Measurements from ENCODE around the gene CDK17. TPM values are rescaled to one million over a fixed set of nuclear protein-coding genes. Genes with fewer than 3 reads are reported as not detected.
"Not testable (repeated sequence)": the region's sequence is repeated elsewhere in the genome, so short reads cannot be mapped to it uniquely, and the experiment has no call there.

The CDK17 gene
- total and polyA plus RNA-seq, 4 donors: 53.1 to 122 (median 60.4) TPM

DNA sequence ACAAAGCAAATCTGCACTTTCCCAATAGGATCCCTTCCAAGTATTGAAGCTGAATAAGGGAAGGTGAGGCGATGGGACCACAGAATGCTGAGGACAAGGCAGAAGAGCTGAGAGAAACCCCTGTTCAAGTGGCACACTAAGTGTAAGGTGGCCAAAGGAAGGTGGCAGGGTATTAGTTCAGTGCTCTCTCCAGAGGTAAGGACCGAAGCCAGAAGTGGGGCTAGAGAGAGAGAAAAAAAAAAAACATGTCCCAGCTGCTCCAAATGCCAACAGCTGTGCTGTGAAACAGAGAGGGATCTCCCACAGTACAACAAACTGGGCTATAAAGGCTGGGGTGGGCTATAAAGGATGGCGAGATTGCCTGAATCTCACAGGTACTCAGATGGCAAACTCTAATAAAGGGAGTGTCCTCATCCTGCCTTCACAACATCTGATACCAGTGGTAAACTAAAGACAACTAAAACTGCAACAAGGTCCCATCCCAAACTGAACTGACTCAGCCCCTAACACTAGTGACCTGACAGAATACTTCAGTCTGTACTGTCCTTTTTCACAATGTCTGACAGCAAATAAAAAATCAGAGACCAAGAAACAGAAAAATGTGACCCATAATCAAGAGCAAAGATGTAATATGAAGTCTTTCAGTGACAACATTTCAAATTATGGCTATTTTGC, 47.9 kb downstream of the CDK17 start:
- Histone ChIP-seq H3K27me3 (ENCODE audit: control insufficient read depth, insufficient read depth, low read length) (no peaks in the 10 kb centered on the region), H3K36me3 (ENCODE audit: control insufficient read depth, insufficient read depth, low read length) (no peaks in the 10 kb centered on the region), H3K4me3 (ENCODE audit: low read depth, low read length) (no peak overlapping the region), H3K27ac (ENCODE audit: low read depth, low read length) (no peak overlapping the region), H3K9me3 (ENCODE audit: control insufficient read depth, insufficient read depth, low read length) (peaks cover 1% of the 10 kb centered on the region), H3K4me1 (ENCODE audit: control insufficient read depth, insufficient read depth, low read length) (peaks cover 3% of the 10 kb centered on the region)
- WGBS (ENCODE audit: insufficient coverage): 64% methylated on average over 2 of the region's 3 CpGs
- DNase-seq (ENCODE audit: low read depth in 4 of 6, low spot score in 6 of 6): no peak

DNA sequence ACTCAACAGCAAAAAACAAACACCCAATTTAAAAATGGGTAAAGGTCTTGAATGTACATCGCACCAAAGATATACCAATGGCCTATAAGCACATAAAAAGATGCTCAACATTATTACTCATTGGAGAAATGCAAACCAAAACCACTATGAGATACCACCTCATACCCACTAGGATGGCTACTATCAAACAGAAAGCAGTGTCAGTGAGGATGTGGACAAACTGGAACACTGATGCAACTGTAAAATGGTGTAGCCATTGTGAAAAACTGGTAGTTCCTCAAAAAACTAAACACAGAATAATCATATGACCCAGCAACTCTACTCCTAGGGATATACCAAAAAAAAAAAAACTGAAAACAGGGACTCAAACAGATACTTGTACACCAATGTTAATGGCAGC, 49.3 kb downstream of the CDK17 start:
- no peaks in the 10 kb centered on the region for H3K27me3 ChIP-seq (ENCODE audit: control insufficient read depth, insufficient read depth, low read length)
- H3K27ac ChIP-seq (ENCODE audit: low read depth, low read length): no peak overlapping the region
- H3K9me3 ChIP-seq (ENCODE audit: control insufficient read depth, insufficient read depth, low read length): peaks cover 1% of the 10 kb centered on the region
- H3K4me1 ChIP-seq (ENCODE audit: control insufficient read depth, insufficient read depth, low read length): no peaks in the 10 kb centered on the region
- peak in 1 of 6 donors; percentile 27 for DNase-seq (ENCODE audit: low read depth in 4 of 6, low spot score in 6 of 6)
- no peaks in the 10 kb centered on the region for H3K36me3 ChIP-seq (ENCODE audit: control insufficient read depth, insufficient read depth, low read length)
- no CpG with 5 or more reads among the region's 1 CpG for WGBS (ENCODE audit: insufficient coverage)
- no peak overlapping the region for H3K4me3 ChIP-seq (ENCODE audit: low read depth, low read length)

GRCh38 chr12:96347130-96347699, 53.0 kb downstream of the CDK17 start:
- H3K4me1 ChIP-seq (ENCODE audit: control insufficient read depth, insufficient read depth, low read length): no peaks in the 10 kb centered on the region
- peaks cover 10% of the 10 kb centered on the region for H3K9me3 ChIP-seq (ENCODE audit: control insufficient read depth, insufficient read depth, low read length)
- no peaks in the 10 kb centered on the region for H3K27me3 ChIP-seq (ENCODE audit: control insufficient read depth, insufficient read depth, low read length)
- no peak overlapping the region for H3K27ac ChIP-seq (ENCODE audit: low read depth, low read length)
- H3K36me3 ChIP-seq (ENCODE audit: control insufficient read depth, insufficient read depth, low read length): no peaks in the 10 kb centered on the region
- no peak overlapping the region for H3K4me3 ChIP-seq (ENCODE audit: low read depth, low read length)
- WGBS (ENCODE audit: insufficient coverage): 96% methylated on average over 3 of the region's 5 CpGs
- no peak for DNase-seq (ENCODE audit: low read depth in 4 of 6, low spot score in 6 of 6)

GRCh38 chr12:96346716-96347115, 53.5 kb downstream of the CDK17 start:
- H3K36me3 ChIP-seq (ENCODE audit: control insufficient read depth, insufficient read depth, low read length); H3K4me3 ChIP-seq (ENCODE audit: low read depth, low read length); H3K4me1 ChIP-seq (ENCODE audit: control insufficient read depth, insufficient read depth, low read length); H3K27ac ChIP-seq (ENCODE audit: low read depth, low read length); H3K9me3 ChIP-seq (ENCODE audit: control insufficient read depth, insufficient read depth, low read length); DNase-seq (ENCODE audit: low read depth in 4 of 6, low spot score in 6 of 6); H3K27me3 ChIP-seq (ENCODE audit: control insufficient read depth, insufficient read depth, low read length): not testable (repeated sequence)
- 70% methylated on average over 2 of the region's 4 CpGs for WGBS (ENCODE audit: insufficient coverage)

DNA sequence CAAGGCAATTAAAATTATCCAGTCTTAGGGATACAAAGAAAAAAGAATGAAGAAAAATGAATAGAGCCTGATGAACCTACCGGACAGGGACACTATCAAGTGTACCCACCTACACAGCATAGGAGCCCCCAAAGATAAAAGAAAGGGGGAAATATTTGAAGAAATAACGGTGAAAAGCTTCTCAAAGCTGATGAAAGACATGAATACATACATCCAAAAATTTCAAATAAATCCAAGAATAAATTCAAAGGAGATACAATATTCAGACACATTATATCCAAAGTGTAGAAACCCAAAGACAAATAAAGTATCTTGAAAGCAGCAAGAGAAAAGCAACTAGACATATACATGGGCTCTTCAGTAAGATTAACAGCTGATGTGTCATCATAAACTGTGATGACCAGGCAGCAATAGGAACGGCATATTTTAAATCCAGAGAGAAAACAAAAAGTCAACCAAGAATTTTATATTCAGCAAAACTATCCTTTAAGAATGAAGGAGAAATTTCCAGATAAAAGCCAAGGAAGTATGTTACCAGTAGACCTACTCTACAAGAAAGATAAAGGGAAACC, 56.0 kb downstream of the CDK17 start:
- Histone ChIP-seq H3K36me3 (ENCODE audit: control insufficient read depth, insufficient read depth, low read length) (no peaks in the 10 kb centered on the region), H3K9me3 (ENCODE audit: control insufficient read depth, insufficient read depth, low read length) (peaks cover 9% of the 10 kb centered on the region), H3K27ac (ENCODE audit: low read depth, low read length) (no peak overlapping the region), H3K4me1 (ENCODE audit: control insufficient read depth, insufficient read depth, low read length) (no peaks in the 10 kb centered on the region), H3K4me3 (ENCODE audit: low read depth, low read length) (no peak overlapping the region), H3K27me3 (ENCODE audit: control insufficient read depth, insufficient read depth, low read length) (no peaks in the 10 kb centered on the region)
- no peak for DNase-seq (ENCODE audit: low read depth in 4 of 6, low spot score in 6 of 6)
- WGBS (ENCODE audit: insufficient coverage): no CpG with 5 or more reads among the region's 3 CpGs

GRCh38 chr12:96343347-96343954, 56.8 kb downstream of the CDK17 start:
- no peaks in the 10 kb centered on the region for H3K27me3 ChIP-seq (ENCODE audit: control insufficient read depth, insufficient read depth, low read length)
- no peak overlapping the region for H3K4me3 ChIP-seq (ENCODE audit: low read depth, low read length)
- 100% methylated on average over 1 of the region's 3 CpGs for WGBS (ENCODE audit: insufficient coverage)
- H3K36me3 ChIP-seq (ENCODE audit: control insufficient read depth, insufficient read depth, low read length): no peaks in the 10 kb centered on the region
- H3K4me1 ChIP-seq (ENCODE audit: control insufficient read depth, insufficient read depth, low read length): no peaks in the 10 kb centered on the region
- H3K27ac ChIP-seq (ENCODE audit: low read depth, low read length): no peak overlapping the region
- peaks cover 9% of the 10 kb centered on the region for H3K9me3 ChIP-seq (ENCODE audit: control insufficient read depth, insufficient read depth, low read length)
- no peak for DNase-seq (ENCODE audit: low read depth in 4 of 6, low spot score in 6 of 6)

DNA sequence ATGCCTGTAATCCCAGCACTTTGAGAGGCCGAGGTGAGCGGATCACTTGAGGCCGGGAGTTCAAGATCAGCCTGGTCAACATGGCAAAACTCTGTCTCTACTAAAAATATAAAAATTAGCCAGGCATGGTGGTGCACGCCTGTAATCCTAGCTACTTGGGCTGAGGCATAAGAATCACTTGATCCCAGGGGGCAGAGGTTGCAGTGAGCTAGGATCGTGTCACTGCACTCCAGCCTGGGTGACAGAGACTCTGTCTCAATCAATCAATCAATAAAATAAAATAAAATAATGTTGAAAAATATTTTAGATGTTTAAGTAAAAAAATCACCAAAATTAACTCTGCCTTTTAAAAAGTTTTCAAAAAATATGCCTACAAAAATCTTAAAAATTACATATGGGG, 60.6 kb downstream of the CDK17 start:
- not testable (repeated sequence) for H3K27ac ChIP-seq (ENCODE audit: low read depth, low read length); H3K27me3 ChIP-seq (ENCODE audit: control insufficient read depth, insufficient read depth, low read length); H3K36me3 ChIP-seq (ENCODE audit: control insufficient read depth, insufficient read depth, low read length); H3K4me3 ChIP-seq (ENCODE audit: low read depth, low read length); H3K4me1 ChIP-seq (ENCODE audit: control insufficient read depth, insufficient read depth, low read length); DNase-seq (ENCODE audit: low read depth in 4 of 6, low spot score in 6 of 6); H3K9me3 ChIP-seq (ENCODE audit: control insufficient read depth, insufficient read depth, low read length)
- WGBS (ENCODE audit: insufficient coverage): no CpG with 5 or more reads among the region's 5 CpGs

DNA sequence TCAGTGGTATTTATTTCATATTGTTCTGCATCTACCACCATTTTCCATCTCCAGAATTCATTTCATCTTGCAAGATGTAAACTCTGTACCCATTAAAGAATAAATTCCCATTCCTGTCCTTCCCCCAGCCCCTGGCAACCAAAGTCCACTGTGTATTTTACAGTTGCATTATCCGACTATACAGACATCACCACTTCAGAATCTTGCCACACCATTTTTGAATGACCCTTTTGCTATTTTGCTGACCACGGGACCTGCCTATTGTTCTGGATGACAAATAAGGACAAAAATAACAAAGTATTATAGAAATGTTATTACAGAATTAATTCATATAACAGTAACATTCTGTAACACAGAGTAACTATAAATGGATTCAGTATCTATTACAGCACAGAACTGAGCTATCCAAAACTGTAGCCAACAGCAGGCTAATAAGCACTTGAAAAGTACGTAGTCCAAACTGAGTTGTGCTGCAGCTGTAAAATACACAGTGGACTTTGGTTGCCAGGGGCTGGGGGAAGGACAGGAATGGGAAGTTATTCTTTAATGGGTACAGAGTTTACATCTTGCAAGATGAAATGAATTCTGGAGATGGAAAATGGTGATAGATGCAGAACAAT, 61.3 kb downstream of the CDK17 start:
- 14% methylated on average over 1 of the region's 3 CpGs for WGBS (ENCODE audit: insufficient coverage)
- no peaks in the 10 kb centered on the region for H3K36me3 ChIP-seq (ENCODE audit: control insufficient read depth, insufficient read depth, low read length)
- DNase-seq (ENCODE audit: low read depth in 4 of 6, low spot score in 6 of 6): no peak
- no peaks in the 10 kb centered on the region for H3K27me3 ChIP-seq (ENCODE audit: control insufficient read depth, insufficient read depth, low read length)
- peaks cover 5% of the 10 kb centered on the region for H3K9me3 ChIP-seq (ENCODE audit: control insufficient read depth, insufficient read depth, low read length)
- H3K27ac ChIP-seq (ENCODE audit: low read depth, low read length): no peak overlapping the region
- no peak overlapping the region for H3K4me3 ChIP-seq (ENCODE audit: low read depth, low read length)
- no peaks in the 10 kb centered on the region for H3K4me1 ChIP-seq (ENCODE audit: control insufficient read depth, insufficient read depth, low read length)

GRCh38 chr12:96337953-96338352, 62.3 kb downstream of the CDK17 start:
- Histone ChIP-seq H3K27me3 (ENCODE audit: control insufficient read depth, insufficient read depth, low read length) (no peaks in the 10 kb centered on the region), H3K4me3 (ENCODE audit: low read depth, low read length) (no peak overlapping the region), H3K4me1 (ENCODE audit: control insufficient read depth, insufficient read depth, low read length) (no peaks in the 10 kb centered on the region), H3K27ac (ENCODE audit: low read depth, low read length) (no peak overlapping the region), H3K9me3 (ENCODE audit: control insufficient read depth, insufficient read depth, low read length) (peaks cover 4% of the 10 kb centered on the region), H3K36me3 (ENCODE audit: control insufficient read depth, insufficient read depth, low read length) (no peaks in the 10 kb centered on the region)
- no peak for DNase-seq (ENCODE audit: low read depth in 4 of 6, low spot score in 6 of 6)

Measured in spinal cord (tissue), 10 donors.